ENCODE data around the gene PCNX2. TPM values are rescaled to one million over a fixed set of nuclear protein-coding genes. Genes with fewer than 3 reads are reported as not detected.

PCNX2 gene
- total and polyA plus RNA-seq, 12 donors: 0.29 to 3.1 (median 1.6) TPM

- ATAC-seq: no peak
- Histone ChIP-seq H3K9me3 (no peaks in the 10 kb centered on the region), H3K36me3 (no peaks in the 10 kb centered on the region), H3K4me3 (no peak overlapping the region), H3K27me3 (no peaks in the 10 kb centered on the region), H3K27ac (no peak overlapping the region), H3K4me1 (no peaks in the 10 kb centered on the region)
- WGBS, 2 donors: 91 to 93% methylated on average over 4 of the region's 4 CpGs
- intact Hi-C loops (cut with DNase I): no loop called here
- no peak for DNase-seq
- TF ChIP-seq CTCF (IDR thresholded peaks at IDR 0.05): no peak
Observed at GRCh38 chr1:233040494-233040893, 255.0 kb downstream of the PCNX2 start.

- Histone ChIP-seq H3K27ac (no peak overlapping the region), H3K36me3 (no peaks in the 10 kb centered on the region), H3K27me3 (no peaks in the 10 kb centered on the region), H3K9me3 (no peaks in the 10 kb centered on the region), H3K4me1 (no peaks in the 10 kb centered on the region), H3K4me3 (no peak overlapping the region)
- intact Hi-C loops (cut with DNase I): no loop called here
- no peak for TF ChIP-seq CTCF (IDR thresholded peaks at IDR 0.05)
- ATAC-seq (no peak), DNase-seq (no peak)
Observed at GRCh38 chr1:233038581-233038980, 256.9 kb downstream of the PCNX2 start.

- Histone ChIP-seq H3K27me3 (no peaks in the 10 kb centered on the region), H3K27ac (no peak overlapping the region), H3K4me3 (no peak overlapping the region), H3K36me3 (no peaks in the 10 kb centered on the region), H3K9me3 (no peaks in the 10 kb centered on the region), H3K4me1 (peaks cover 0 to 6% (median 0%) of the 10 kb centered on the region in 9 donors)
- no peak for TF ChIP-seq CTCF (IDR thresholded peaks at IDR 0.05)
- DNase-seq (no peak), ATAC-seq (no peak)
- intact Hi-C loops (cut with DNase I): no loop called here
Observed at GRCh38 chr1:233037843-233038242, 257.7 kb downstream of the PCNX2 start.

- intact Hi-C loops (cut with DNase I): no loop called here
- DNase-seq: no peak
- WGBS, 2 donors: 77% methylated on average over 5 of the region's 5 CpGs
- no peak for ATAC-seq
- no peaks in the 10 kb centered on the region for H3K9me3 ChIP-seq
- H3K27ac ChIP-seq: no peak overlapping the region
- no peaks in the 10 kb centered on the region for H3K36me3 ChIP-seq
- TF ChIP-seq CTCF (IDR thresholded peaks at IDR 0.05): no peak
- no peak overlapping the region for H3K4me3 ChIP-seq
- H3K4me1 ChIP-seq: peaks cover 0 to 8% (median 0%) of the 10 kb centered on the region in 9 donors
- H3K27me3 ChIP-seq: no peaks in the 10 kb centered on the region
Observed at GRCh38 chr1:233034836-233035235, 260.7 kb downstream of the PCNX2 start.

GRCh38 chr1:233033361-233033760 lies 262.2 kb downstream of the PCNX2 start:
- no peak overlapping the region for H3K4me3 ChIP-seq
- no peaks in the 10 kb centered on the region for H3K27me3 ChIP-seq
- peaks cover 0 to 8% (median 0%) of the 10 kb centered on the region in 9 donors for H3K4me1 ChIP-seq
- ATAC-seq (no peak), DNase-seq (no peak)
- no peaks in the 10 kb centered on the region for H3K36me3 ChIP-seq
- H3K27ac ChIP-seq: no peak overlapping the region
- TF ChIP-seq CTCF (IDR thresholded peaks at IDR 0.05): no peak
- H3K9me3 ChIP-seq: no peaks in the 10 kb centered on the region
- intact Hi-C loops (cut with DNase I): no loop called here
- WGBS, 2 donors: 84 to 88% methylated on average over 3 of the region's 3 CpGs
